SH-SY5Y (cell line): ENCODE measurements around the gene PRMT1.

Source experiments
- GATA2 ChIP-seq: IDR thresholded peaks from 2 replicates; pipeline ENCODE4 v1.6.1; 2011; ENCODE audit warnings: mild to moderate bottlenecking, low read depth, low read length
- GATA3 ChIP-seq: IDR thresholded peaks from 2 replicates; pipeline ENCODE4 v1.6.1; 2011; ENCODE audit warnings: low read depth, mild to moderate bottlenecking, low read length, moderate library complexity

GRCh38 chr19:49704888-49705642, 28.0 kb downstream of the PRMT1 start:
- TF ChIP-seq GATA2 = no peak
- no peak for TF ChIP-seq GATA3
